ENCODE data around the gene CTR9. TPM values are rescaled to one million over a fixed set of nuclear protein-coding genes. Genes with fewer than 3 reads are reported as not detected.

The CTR9 gene
- total RNA-seq, 2 donors from 2014 or later: 12.2 to 28.7 TPM

DNA sequence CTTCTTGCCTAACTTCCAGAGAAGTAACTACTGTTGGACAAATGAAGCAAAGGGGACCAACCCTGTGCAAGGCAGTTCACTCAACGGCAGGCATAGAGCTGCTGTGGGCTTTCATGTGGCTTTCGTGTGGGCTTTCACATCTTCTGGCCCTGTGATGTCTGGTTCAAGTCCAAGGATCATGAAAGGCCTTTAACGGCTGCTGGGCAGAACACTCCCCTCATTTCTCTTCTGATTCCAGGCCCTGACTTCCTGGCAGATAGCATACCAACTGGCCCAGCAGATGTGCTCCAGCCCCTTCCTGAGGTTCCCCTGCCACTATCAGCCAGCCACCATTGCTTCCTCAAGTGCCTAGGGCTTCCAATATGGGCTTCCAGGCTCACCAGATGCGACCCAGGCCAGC is 28.7 kb upstream of the CTR9 start:
- 58 to 61% methylated on average over 4 of the region's 4 CpGs for WGBS, 2 donors
- H3K27me3 ChIP-seq: no peaks in the 10 kb centered on the region
- no peak overlapping the region for H3K27ac ChIP-seq
- ATAC-seq (no peak), DNase-seq (no peak)
- intact Hi-C loops (cut with DNase I): no loop called here
- TF ChIP-seq, protein P1, sequence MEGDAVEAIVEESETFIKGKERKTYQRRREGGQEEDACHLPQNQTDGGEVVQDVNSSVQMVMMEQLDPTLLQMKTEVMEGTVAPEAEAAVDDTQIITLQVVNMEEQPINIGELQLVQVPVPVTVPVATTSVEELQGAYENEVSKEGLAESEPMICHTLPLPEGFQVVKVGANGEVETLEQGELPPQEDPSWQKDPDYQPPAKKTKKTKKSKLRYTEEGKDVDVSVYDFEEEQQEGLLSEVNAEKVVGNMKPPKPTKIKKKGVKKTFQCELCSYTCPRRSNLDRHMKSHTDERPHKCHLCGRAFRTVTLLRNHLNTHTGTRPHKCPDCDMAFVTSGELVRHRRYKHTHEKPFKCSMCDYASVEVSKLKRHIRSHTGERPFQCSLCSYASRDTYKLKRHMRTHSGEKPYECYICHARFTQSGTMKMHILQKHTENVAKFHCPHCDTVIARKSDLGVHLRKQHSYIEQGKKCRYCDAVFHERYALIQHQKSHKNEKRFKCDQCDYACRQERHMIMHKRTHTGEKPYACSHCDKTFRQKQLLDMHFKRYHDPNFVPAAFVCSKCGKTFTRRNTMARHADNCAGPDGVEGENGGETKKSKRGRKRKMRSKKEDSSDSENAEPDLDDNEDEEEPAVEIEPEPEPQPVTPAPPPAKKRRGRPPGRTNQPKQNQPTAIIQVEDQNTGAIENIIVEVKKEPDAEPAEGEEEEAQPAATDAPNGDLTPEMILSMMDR (IDR thresholded peaks at IDR 0.05): no peak
- no peak for TF ChIP-seq POLR2A (IDR thresholded peaks at IDR 0.05)
- no peaks in the 10 kb centered on the region for H3K4me1 ChIP-seq
- H3K4me3 ChIP-seq: no peak overlapping the region
- H3K36me3 ChIP-seq (replicated peaks in 1 of 2; ENCODE audit: insufficient read depth in 1 of 2, low read depth in 2 of 2): no peaks in the 10 kb centered on the region
- H3K9me3 ChIP-seq: no peaks in the 10 kb centered on the region

GRCh38 chr11:10725114-10725906 is 25.7 kb upstream of the CTR9 start:
- no peaks in the 10 kb centered on the region for H3K4me1 ChIP-seq
- no peaks in the 10 kb centered on the region for H3K36me3 ChIP-seq (replicated peaks in 1 of 2; ENCODE audit: insufficient read depth in 1 of 2, low read depth in 2 of 2)
- no peaks in the 10 kb centered on the region for H3K9me3 ChIP-seq
- 74 to 81% methylated on average over 7 to 9 of the region's 9 CpGs for WGBS, 2 donors
- ATAC-seq: no peak
- H3K27ac ChIP-seq: no peak overlapping the region
- H3K4me3 ChIP-seq: no peak overlapping the region
- no peak for TF ChIP-seq POLR2A (IDR thresholded peaks at IDR 0.05)
- TF ChIP-seq, protein P1 (IDR thresholded peaks at IDR 0.05): no peak
- DNase-seq: peak in 1 of 4 donors; percentile 16
- H3K27me3 ChIP-seq: no peaks in the 10 kb centered on the region
- intact Hi-C loops (cut with DNase I): no loop called here

DNA sequence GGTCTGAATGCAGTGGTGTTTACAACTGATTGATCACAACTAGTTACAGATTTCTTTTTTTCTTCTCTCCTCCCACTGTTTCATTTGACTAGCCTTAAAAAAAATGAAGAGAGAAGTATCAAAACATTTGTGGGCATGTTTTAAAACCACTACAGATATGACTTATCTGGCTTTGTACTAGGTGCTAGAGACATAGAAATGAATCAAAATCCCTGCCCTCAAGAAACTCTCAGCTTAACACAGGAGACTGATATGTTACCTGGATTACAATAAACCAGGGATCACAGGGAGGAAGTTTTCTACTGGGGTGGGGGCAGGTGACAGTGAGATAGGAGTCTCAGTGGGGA is 25.2 kb upstream of the CTR9 start:
- no peak for DNase-seq
- no peak for ATAC-seq
- intact Hi-C loops (cut with DNase I): no loop called here
- no peak for TF ChIP-seq POLR2A (IDR thresholded peaks at IDR 0.05)
- TF ChIP-seq, protein P1 (IDR thresholded peaks at IDR 0.05): no peak
- H3K27me3 ChIP-seq: no peaks in the 10 kb centered on the region
- no peak overlapping the region for H3K27ac ChIP-seq
- H3K4me1 ChIP-seq: no peaks in the 10 kb centered on the region
- H3K36me3 ChIP-seq (replicated peaks in 1 of 2; ENCODE audit: insufficient read depth in 1 of 2, low read depth in 2 of 2): no peaks in the 10 kb centered on the region
- no peaks in the 10 kb centered on the region for H3K9me3 ChIP-seq
- no peak overlapping the region for H3K4me3 ChIP-seq

GRCh38 chr11:10727146-10727851 is 23.7 kb upstream of the CTR9 start:
- H3K27ac ChIP-seq: no peak overlapping the region
- H3K27me3 ChIP-seq: no peaks in the 10 kb centered on the region
- H3K9me3 ChIP-seq: no peaks in the 10 kb centered on the region
- H3K4me1 ChIP-seq: no peaks in the 10 kb centered on the region
- TF ChIP-seq, protein P1 (IDR thresholded peaks at IDR 0.05): no peak
- no peak for TF ChIP-seq POLR2A (IDR thresholded peaks at IDR 0.05)
- intact Hi-C loops (cut with DNase I): no loop called here
- ATAC-seq (no peak), DNase-seq (no peak)
- WGBS, 2 donors: 75 to 79% methylated on average over 4 of the region's 4 CpGs
- H3K4me3 ChIP-seq: no peak overlapping the region
- no peaks in the 10 kb centered on the region for H3K36me3 ChIP-seq (replicated peaks in 1 of 2; ENCODE audit: insufficient read depth in 1 of 2, low read depth in 2 of 2)

Measured in body of pancreas (tissue), 4 donors.